Mucosa of gallbladder (tissue), 1 donor: ENCODE results near the gene TLR2. TPM values are rescaled to one million over a fixed set of nuclear protein-coding genes. Genes with fewer than 3 reads are reported as not detected.
A peak's percentile ranks its signal among the peaks of the same experiment; 100 is the strongest.

Experiments
- DNase-seq: peaks from one replicate; pipeline ENCODE4 v3.0.0-alpha.2; 2020; ENCODE audit warnings: low spot score
- total RNA-seq: library from RNA; stranded (reverse); gene quantifications from one replicate; pipeline ENCODE4 v1.2.1, GENCODE V29; 2021
- donor health status: DM: no; HTN: no; CAD: no.

Gene TLR2
- total RNA-seq, 1 donor from 2014 or later = 21.6 TPM

- DNase-seq = no peak
These were observed 47.2 kb downstream of the TLR2 start for GRCh38 chr4:153731239-153731638.

GRCh38 chr4:153733751-153734448 lies 49.8 kb downstream of the TLR2 start:
- DNase-seq = no peak

DNA sequence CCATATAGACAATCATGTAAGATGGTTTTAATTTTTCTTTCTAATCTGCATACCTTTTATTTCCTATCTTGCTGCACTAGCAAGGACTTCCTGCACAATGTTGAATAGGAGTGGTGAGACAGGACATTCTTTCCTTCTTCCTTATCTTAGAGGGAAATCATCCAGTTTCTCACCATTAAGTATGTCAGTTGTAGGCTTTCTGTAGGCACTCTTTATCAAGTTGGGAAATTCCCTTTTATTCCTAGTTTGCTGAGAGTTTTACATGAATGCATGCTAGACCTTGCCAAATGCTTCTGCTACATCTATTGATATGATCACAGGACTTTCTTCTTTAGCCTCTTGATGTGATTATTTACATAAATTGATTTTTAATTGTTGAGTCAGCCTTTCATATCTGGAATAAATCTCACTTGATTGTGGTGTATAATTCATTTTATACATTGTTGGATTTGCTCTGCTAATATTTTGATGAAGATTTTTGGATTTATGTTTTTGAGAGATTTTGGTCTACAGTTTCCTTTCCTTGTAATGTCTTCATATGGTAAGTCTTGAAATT lies 51.9 kb downstream of the TLR2 start:
- DNase-seq = no peak

- DNase-seq = no peak
These were observed 57.5 kb downstream of the TLR2 start for GRCh38 chr4:153741541-153741940.

GRCh38 chr4:153745651-153746050 lies 61.6 kb downstream of the TLR2 start:
- no peak for DNase-seq

GRCh38 chr4:153747406-153747955 lies 63.4 kb downstream of the TLR2 start:
- DNase-seq = no peak

DNA sequence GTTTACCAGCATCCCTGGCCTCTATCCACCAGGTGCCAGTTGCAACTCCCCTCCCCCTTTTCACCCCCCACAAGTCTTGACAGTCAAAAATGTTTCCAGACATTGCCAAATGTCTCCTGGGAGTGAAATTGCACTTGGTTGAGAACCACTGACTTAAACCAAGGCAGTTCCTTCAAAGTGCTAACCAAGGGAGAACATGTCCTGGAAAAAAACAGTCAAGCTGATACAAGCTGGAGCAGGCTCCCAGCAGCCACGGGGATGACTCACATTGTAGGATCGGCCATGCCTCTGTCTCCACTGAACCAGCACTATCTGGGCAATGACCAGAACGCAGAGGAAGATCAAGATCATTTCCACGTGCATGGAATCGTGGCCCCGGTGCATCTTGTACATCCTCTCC lies 64.3 kb downstream of the TLR2 start:
- DNase-seq = no peak

DNA sequence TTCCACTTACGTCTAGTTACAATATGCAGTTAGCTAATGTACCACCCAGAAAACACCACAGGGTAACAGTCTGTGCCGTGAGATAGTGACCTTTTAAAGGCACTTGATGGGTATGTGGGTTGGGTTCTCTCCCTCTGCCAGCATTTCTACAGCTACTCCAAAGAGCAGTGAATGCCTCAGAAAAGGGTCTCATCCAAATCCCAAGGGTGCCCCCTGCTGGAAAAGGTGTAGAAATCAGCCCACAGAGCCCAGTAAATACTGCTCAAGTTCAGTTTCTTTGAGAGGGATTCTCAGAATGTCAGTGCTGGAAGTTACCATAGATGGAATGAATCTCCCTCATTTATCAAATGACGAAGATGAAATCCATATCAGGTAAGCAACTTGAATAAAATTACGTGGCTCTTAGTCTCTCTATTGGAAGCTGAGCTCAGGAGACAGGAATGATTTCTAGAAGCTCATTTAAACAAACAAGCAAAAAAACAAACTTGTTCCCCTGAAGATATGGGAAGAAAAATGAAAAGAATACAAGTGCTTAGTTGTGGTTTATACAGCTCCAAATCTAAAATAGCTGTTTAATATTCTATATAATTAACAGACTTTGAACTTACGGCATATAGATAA lies 66.2 kb downstream of the TLR2 start:
- peak; percentile 69 for DNase-seq

GRCh38 chr4:153755186-153755585 lies 71.1 kb downstream of the TLR2 start:
- no peak for DNase-seq

Other genes with a start within 250 kb of the TLR2 start
- gene TMEM131L, start 217.9 kb upstream of the TLR2 start, total RNA-seq = 11.7 TPM
- gene RNF175, start 75.7 kb downstream of the TLR2 start, total RNA-seq = 0.17 TPM
- 34.0 TPM for gene SFRP2, start 104.8 kb downstream of the TLR2 start, total RNA-seq